H1 (cell line): Measurements from ENCODE around the gene CNOT1. TPM values are rescaled to one million over a fixed set of nuclear protein-coding genes. Genes with fewer than 3 reads are reported as not detected.

Experiments used
- CTCF ChIA-PET: fragments of 300-600 bp; sonication (Branson Sonifier 250); formaldehyde crosslinking; loops from one replicate; lab custom pipeline; 2021; ENCODE audit not compliant: partially characterized antibody; lab: Charles Lee
- POLR2A ChIA-PET: fragments of 300-600 bp; sonication (Branson Sonifier 250); formaldehyde crosslinking; loops from one replicate; lab custom pipeline; 2021; ENCODE audit warnings: inconsistent platforms; ENCODE audit not compliant: partially characterized antibody; lab: Charles Lee
- DNase-seq, 2 experiments: peaks; one replicate each; pipeline versions ENCODE4 v3.0.0 to v3.0.0-alpha.2; 2010 to 2022; ENCODE audit warnings: low spot score in 2 of 2, low read depth in 1 of 2, mixed read lengths in 1 of 2
- FAIRE-seq: peaks from 2 replicates; lab custom pipeline; 2011; peaks lifted over from hg19 to GRCh38; lab: Jason Lieb, UNC
- H2AFZ ChIP-seq: 2 replicates; pipeline ENCODE4 v1.8.1; 2012; ENCODE audit warnings: low read length, inconsistent platforms
- H2AK5ac ChIP-seq: 2 replicates; pipeline ENCODE4 v1.6.1; 2013; ENCODE audit warnings: low read depth, low read length
- H2BK120ac ChIP-seq: replicated peaks from 2 replicates; pipeline ENCODE3; 2013; ENCODE audit warnings: low read depth, low read length, inconsistent platforms
- H2BK12ac ChIP-seq: 2 replicates; pipeline ENCODE4 v1.6.1; 2013; ENCODE audit warnings: low read depth, low read length
- H2BK15ac ChIP-seq: 2 replicates; pipeline ENCODE4 v1.6.1; 2013; ENCODE audit warnings: low read length
- H2BK20ac ChIP-seq: 2 replicates; pipeline ENCODE4 v1.6.1; 2013; ENCODE audit warnings: low read length
- H2BK5ac ChIP-seq: 2 replicates; pipeline ENCODE4 v1.6.1; 2013; ENCODE audit warnings: low read depth, low read length
- H3K14ac ChIP-seq: 2 replicates; pipeline ENCODE4 v1.6.1; 2013; ENCODE audit warnings: inconsistent platforms; ENCODE audit not compliant: insufficient read length
- H3K18ac ChIP-seq: 2 replicates; pipeline ENCODE4 v1.6.1; 2013; ENCODE audit warnings: low read length; ENCODE audit errors: extremely low read depth
- H3K23ac ChIP-seq: 2 replicates; pipeline ENCODE4 v1.6.1; 2013; ENCODE audit warnings: inconsistent platforms; ENCODE audit not compliant: insufficient read length
- H3K23me2 ChIP-seq: 2 replicates; pipeline ENCODE4 v1.6.1; 2013; ENCODE audit warnings: low read depth, low read length
- H3K27ac ChIP-seq: 2 replicates; pipeline ENCODE4 v1.6.1; 2011; ENCODE audit warnings: low read depth, low read length, inconsistent platforms
- H3K27me3 ChIP-seq, 4 experiments: replicated peaks in 1 of 4; 1 replicate in 1 of 4; 2 replicates in 3 of 4; pipeline versions ENCODE4 v1.6.1 to v1.8.1; 2011 to 2013; ENCODE audit warnings: low read length in 3 of 4, mild to moderate bottlenecking in 3 of 4, inconsistent platforms in 2 of 4, mixed read lengths in 2 of 4, moderate library complexity in 1 of 4; ENCODE audit not compliant: control insufficient read depth in 3 of 4, insufficient read depth in 3 of 4; ENCODE audit errors: extremely low read depth in 1 of 4
- H3K36me3 ChIP-seq, 4 experiments: 2 replicates each; pipeline versions ENCODE4 v1.6.1 to v1.8.1; 2011 to 2013; ENCODE audit warnings: mild to moderate bottlenecking in 4 of 4, low read length in 3 of 4, moderate library complexity in 2 of 4, control low read depth in 1 of 4, inconsistent platforms in 1 of 4; ENCODE audit not compliant: insufficient read depth in 4 of 4, control insufficient read depth in 2 of 4
- H3K4ac ChIP-seq: replicated peaks from 2 replicates; pipeline ENCODE3; 2013; ENCODE audit warnings: low read length, low read depth, mixed read lengths, inconsistent platforms; ENCODE audit not compliant: insufficient read length
- H3K4me1 ChIP-seq, 4 experiments: replicated peaks in 1 of 4; 1 replicate in 1 of 4; 2 replicates in 3 of 4; pipeline versions ENCODE4 v1.6.1 to v1.8.1; 2011 to 2013; ENCODE audit warnings: low read length in 3 of 4, inconsistent platforms in 2 of 4, mixed read lengths in 1 of 4; ENCODE audit not compliant: insufficient read depth in 4 of 4, control insufficient read depth in 3 of 4
- H3K4me2 ChIP-seq, 2 experiments: 2 replicates each; pipeline versions ENCODE4 v1.6.1 to v1.8.1; 2011 to 2013; ENCODE audit warnings: low read depth in 2 of 2, low read length in 2 of 2, control low read depth in 1 of 2, inconsistent platforms in 1 of 2, mild to moderate bottlenecking in 1 of 2; ENCODE audit not compliant: insufficient read depth in 1 of 2
- H3K4me3 ChIP-seq, 4 experiments: fragments of 200-600, 300-600 bp in 1 of 4; sonication (generic), shearing (Covaris generic), sonication (Bioruptor Twin) in 1 of 4; 2 replicates each; pipeline versions ENCODE4 v1.5.1 to v1.8.1; 2011 to 2016; ENCODE audit warnings: low read length in 4 of 4, low read depth in 3 of 4, control low read depth in 2 of 4, inconsistent platforms in 2 of 4, mild to moderate bottlenecking in 2 of 4, mixed read lengths in 1 of 4, moderate library complexity in 1 of 4; ENCODE audit not compliant: insufficient read depth in 2 of 4; ENCODE audit errors: extremely low read depth in 1 of 4
- H3K56ac ChIP-seq: replicated peaks from 2 replicates; pipeline ENCODE3; 2013; ENCODE audit warnings: low read depth, mild to moderate bottlenecking, mixed read lengths, low read length, inconsistent platforms; ENCODE audit not compliant: insufficient read length
- H3K79me1 ChIP-seq: 2 replicates; pipeline ENCODE4 v1.6.1; 2013; ENCODE audit warnings: low read depth, low read length, control low read depth
- H3K79me2 ChIP-seq, 2 experiments: 2 replicates each; pipeline versions ENCODE4 v1.6.1 to v1.8.1; 2012 to 2013; ENCODE audit warnings: low read length in 2 of 2, mild to moderate bottlenecking in 2 of 2, inconsistent platforms in 1 of 2; ENCODE audit not compliant: insufficient read depth in 2 of 2, control insufficient read depth in 1 of 2
- H3K9ac ChIP-seq, 4 experiments: replicated peaks in 1 of 4; 1 replicate in 1 of 4; 2 replicates in 3 of 4; pipeline versions ENCODE4 v1.6.1 to v1.8.1; 2011 to 2013; ENCODE audit warnings: low read depth in 3 of 4, low read length in 3 of 4, control low read depth in 2 of 4, mild to moderate bottlenecking in 2 of 4, moderate library complexity in 2 of 4, inconsistent platforms in 1 of 4; ENCODE audit errors: extremely low read depth in 1 of 4
- H3K9me3 ChIP-seq, 2 experiments: 2 replicates each; pipeline versions ENCODE4 v1.6.1 to v1.8.1; 2012 to 2013; ENCODE audit warnings: mild to moderate bottlenecking in 2 of 2, moderate library complexity in 2 of 2, control low read depth in 1 of 2, inconsistent platforms in 1 of 2, low read depth in 1 of 2, low read length in 1 of 2, mixed read lengths in 1 of 2; ENCODE audit not compliant: insufficient read depth in 2 of 2
- H4K20me1 ChIP-seq, 2 experiments: replicated peaks in 1 of 2; 2 replicates each; pipeline versions ENCODE3 to v1.8.1; 2011 to 2013; ENCODE audit warnings: inconsistent platforms in 2 of 2, low read length in 2 of 2, mild to moderate bottlenecking in 1 of 2; ENCODE audit not compliant: insufficient read depth in 2 of 2, control insufficient read depth in 1 of 2
- H4K5ac ChIP-seq: 2 replicates; pipeline ENCODE4 v1.6.1; 2013; ENCODE audit warnings: low read length, low read depth, mixed read lengths, inconsistent platforms; ENCODE audit not compliant: insufficient read length
- H4K8ac ChIP-seq: 2 replicates; pipeline ENCODE4 v1.8.0; 2013; ENCODE audit warnings: mild to moderate bottlenecking, moderate library complexity, low read length, inconsistent platforms; ENCODE audit not compliant: insufficient read depth; ENCODE audit errors: extremely low read depth
- H4K91ac ChIP-seq: replicated peaks from 2 replicates; pipeline ENCODE3; 2013; ENCODE audit warnings: low read length, mixed read lengths, inconsistent platforms; ENCODE audit not compliant: insufficient read length
- ASH2L ChIP-seq: fragments of 200-600, 300-600 bp; sonication (generic); IDR thresholded peaks from one replicate; pipeline ENCODE4 v1.7.1; 2017; ENCODE audit warnings: low read length
- BACH1 ChIP-seq: IDR thresholded peaks from 2 replicates; pipeline ENCODE4 v1.6.1; 2012; ENCODE audit warnings: low read length, improper control_type of control experiment
- CBX8 ChIP-seq: fragments of 300-800, 300-1000 bp; sonication (generic); IDR thresholded peaks from 2 replicates; pipeline ENCODE4 v1.7.1; 2016; ENCODE audit warnings: low read depth, low read length, borderline replicate concordance
- E2F6 ChIP-seq: IDR thresholded peaks from 2 replicates; pipeline ENCODE4 v1.6.1; 2012; ENCODE audit warnings: inconsistent platforms
- EP300 ChIP-seq, 2 experiments: IDR thresholded peaks; 1 replicate in 1 of 2; 2 replicates in 1 of 2; pipeline ENCODE4 v1.6.1; 2011 to 2012; ENCODE audit warnings: low read depth in 2 of 2, low read length in 2 of 2, mild to moderate bottlenecking in 2 of 2, borderline replicate concordance in 1 of 2, inconsistent platforms in 1 of 2, moderate library complexity in 1 of 2
- GTF2F1 ChIP-seq: IDR thresholded peaks from 2 replicates; pipeline ENCODE4 v1.6.1; 2012; ENCODE audit warnings: low read depth, low read length, improper control_type of control experiment, borderline replicate concordance
- RFX5 ChIP-seq: IDR thresholded peaks from 2 replicates; pipeline ENCODE4 v1.6.1; 2011; ENCODE audit warnings: low read depth, low read length, improper control_type of control experiment, borderline replicate concordance
- RNF2 ChIP-seq: fragments of 200-900, 300-1000 bp; sonication (generic); IDR thresholded peaks from 2 replicates; pipeline ENCODE4 v1.7.1; 2016; ENCODE audit warnings: borderline replicate concordance, low read depth, mild to moderate bottlenecking, antibody characterized with exemption, low read length; ENCODE audit not compliant: poor library complexity, severe bottlenecking; ENCODE audit errors: missing control alignments
- SP1 ChIP-seq: IDR thresholded peaks from 2 replicates; pipeline ENCODE4 v1.6.1; 2011; ENCODE audit warnings: low read depth, low read length
- SP4 ChIP-seq: IDR thresholded peaks from 2 replicates; pipeline ENCODE4 v1.6.1; 2012; ENCODE audit warnings: low read length, inconsistent platforms
- SRF ChIP-seq: IDR thresholded peaks from 2 replicates; pipeline ENCODE4 v1.6.1; 2011; ENCODE audit warnings: mild to moderate bottlenecking, low read depth, low read length, moderate library complexity
- TCF12 ChIP-seq: IDR thresholded peaks from 2 replicates; pipeline ENCODE4 v1.6.1; 2011; ENCODE audit warnings: low read depth, mild to moderate bottlenecking, low read length
- WGBS, 2 experiments: shearing (Covaris generic) in 1 of 2; methylation state at CpG; one replicate each; pipeline versions ENCODE4 v1.1.6 to v1.1.7; 2013 to 2015; ENCODE audit warnings: low lambda C conversion rate in 2 of 2, mixed read lengths in 2 of 2, inconsistent platforms in 1 of 2, low coverage in 1 of 2, missing lambda C conversion rate in 1 of 2; ENCODE audit not compliant: insufficient replicate concordance in 2 of 2, insufficient coverage in 1 of 2, insufficient read length in 1 of 2; ENCODE audit errors: extremely low coverage in 1 of 2, missing lambda C conversion rate in 1 of 2; 5-methylcytosine and 5-hydroxymethylcytosine counted together
- polyA plus RNA-seq, 7 experiments: library from polyadenylated mRNA; depleted of rRNA in 3 of 7; stranded (reverse) in 5 of 7; unstranded in 2 of 7; fragments of >200 nt in 5 of 7; fragments of 200-250 nt in 2 of 7; gene quantifications; 1 replicate in 5 of 7; 2 replicates in 1 of 7; 4 replicates in 1 of 7; pipeline versions ENCODE4 v1.2.1 to v1.2.3, GENCODE V29; 2011 to 2013; ENCODE audit warnings: missing spikeins in 2 of 7, mixed read lengths in 2 of 7
- total RNA-seq: library from RNA; stranded (reverse); fragmentation: NEBNext Ultra II Directional; extraction: Animal tissue kit (Norgen Biotek cat#: 25700); gene quantifications from 2 replicates; pipeline ENCODE4 v1.2.1, GENCODE V29; 2021

CNOT1 gene
- total and polyA plus RNA-seq, 2 of the 8 experiments (the other 6 are each of a cell fraction or from before 2014, with no cell fraction given): 306 to 319 TPM

- Histone ChIP-seq H3K23ac (no peak overlapping the region), H2AK5ac (no peak overlapping the region), H3K27ac (no peak overlapping the region), H3K36me3 (no peaks in the 10 kb centered on the region), H4K91ac (no peak overlapping the region), H3K56ac (no peak overlapping the region), H2BK15ac (no peak overlapping the region), H3K14ac (no peak overlapping the region), H3K79me1 (no peaks in the 10 kb centered on the region), H2BK120ac (no peak overlapping the region), H2AFZ (no peak overlapping the region), H4K20me1 (no peaks in the 10 kb centered on the region), H3K4me2 (no peak overlapping the region), H2BK5ac (no peak overlapping the region), H3K18ac (no peak overlapping the region), H2BK12ac (no peak overlapping the region), H2BK20ac (no peak overlapping the region), H3K9ac (no peak overlapping the region), H3K79me2 (no peaks in the 10 kb centered on the region), H3K4me1 (peaks cover 0 to 3% (median 0%) of the 10 kb centered on the region in 4 experiments; a peak in 2 of 7 replicates), H3K4ac (no peak overlapping the region), H4K8ac (no peak overlapping the region), H3K4me3 (no peak overlapping the region), H3K27me3 (no peaks in the 10 kb centered on the region), H3K9me3 (no peaks in the 10 kb centered on the region), H3K23me2 (no peaks in the 10 kb centered on the region), H4K5ac (no peak overlapping the region)
- POLR2A ChIA-PET: interaction anchor here (1.1 kb wide), 1 partner anchor 21 kb away, joined by 4 read pairs; no protein-coding TSS in a partner anchor
- CTCF ChIA-PET: interaction anchor here (0.6 to 1.4 kb wide), 6 partner anchors 9 to 181 kb away, joined by 3 to 5 read pairs (median 3); no protein-coding TSS in a partner anchor
- 93% methylated on average over 11 of the region's 11 CpGs; no CpG with 5 or more reads in 1 of the 2 experiments for WGBS, 2 experiments
- no peak for FAIRE-seq
- DNase-seq: no peak
- TF ChIP-seq TCF12 (no peak), SRF (no peak), RNF2 (no peak), RFX5 (no peak), GTF2F1 (no peak), E2F6 (no peak), CBX8 (no peak), EP300 (IDR thresholded peaks at IDR 0.05; ENCODE audit: borderline replicate concordance in 1 of 2, low read depth in 2 of 2, low read length in 2 of 2) (no peak), SP4 (no peak), ASH2L (no peak), SP1 (no peak), BACH1 (no peak)
These were observed 148.3 kb downstream of the CNOT1 start for GRCh38 chr16:58481226-58481869.
